ENCODE measurements around the gene KIAA1614.
A peak's percentile ranks its signal among the peaks of the same experiment; 100 is the strongest.

Gene KIAA1614

DNA sequence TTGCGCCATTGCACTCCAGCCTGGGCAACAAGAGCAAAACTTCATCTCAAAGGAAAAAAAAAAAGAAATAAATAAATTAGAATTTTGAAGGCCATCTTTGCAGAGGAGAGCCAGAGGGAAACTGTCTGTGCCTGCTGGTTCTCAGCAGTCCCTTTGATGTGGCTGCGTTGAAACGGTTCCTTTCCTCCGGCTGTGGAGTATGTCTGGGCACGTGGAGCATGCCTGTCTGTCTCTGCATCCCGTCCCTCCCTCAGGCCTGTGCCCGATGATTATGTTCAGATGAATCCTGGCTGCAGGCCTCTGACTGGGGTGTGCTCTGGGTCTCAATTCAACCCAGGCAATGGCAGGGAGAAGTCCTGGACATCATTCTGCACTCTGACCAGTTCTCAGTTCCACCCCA is 33.4 kb downstream of the KIAA1614 start:
- H2BK12ac ChIP-seq (ENCODE audit: low read length), result no peak overlapping the region
- no peak overlapping the region for H3K18ac ChIP-seq (ENCODE audit: low read length)
- H3K23ac ChIP-seq (ENCODE audit: low read depth, low read length, poor library complexity), result no peak overlapping the region
- peaks cover 0 to 6% of the 10 kb centered on the region in 2 donors for H3K4me1 ChIP-seq (ENCODE audit: control insufficient read depth in 2 of 2, insufficient read depth in 1 of 2, low read depth in 1 of 2, low read length in 2 of 2)
- peaks cover 6 to 28% of the 10 kb centered on the region in 2 donors for H3K9me3 ChIP-seq (replicated peaks in 1 of 2; ENCODE audit: control insufficient read depth in 2 of 2, insufficient read depth in 1 of 2, low read depth in 1 of 2, low read length in 2 of 2)
- WGBS, 2 donors (ENCODE audit: extremely low coverage in 2 of 2, insufficient read length in 2 of 2, insufficient replicate concordance in 1 of 2), result no CpG with 5 or more reads among the region's 7 CpGs
- no peak overlapping the region for H3K27ac ChIP-seq (replicated peaks; ENCODE audit: low read length)
- peaks cover 2% of the 10 kb centered on the region for H3K79me1 ChIP-seq (ENCODE audit: low read depth, low read length)
- no peak overlapping the region for H2AFZ ChIP-seq (ENCODE audit: low read length)
- H3K4me2 ChIP-seq (ENCODE audit: insufficient read depth, low read length, poor library complexity, severe bottlenecking), result no peak overlapping the region
- H4K91ac ChIP-seq (ENCODE audit: low read depth, low read length, poor library complexity), result no peak overlapping the region
- H3K4ac ChIP-seq (ENCODE audit: low read length), result no peak overlapping the region
- peaks cover 10 to 33% of the 10 kb centered on the region in 2 donors for H3K36me3 ChIP-seq (replicated peaks in 1 of 2; ENCODE audit: control insufficient read depth in 2 of 2, insufficient read depth in 2 of 2, low read length in 2 of 2)
- no peak overlapping the region for H2BK5ac ChIP-seq (ENCODE audit: low read length)
- H3K14ac ChIP-seq (ENCODE audit: low read length), result no peak overlapping the region
- no peak for DNase-seq (ENCODE audit: low spot score)
- H2AK5ac ChIP-seq (ENCODE audit: low read depth, low read length), result no peak overlapping the region
- no peaks in the 10 kb centered on the region for H3K27me3 ChIP-seq (ENCODE audit: control insufficient read depth in 3 of 3, insufficient read depth in 3 of 3, low read depth in 1 of 3, low read length in 3 of 3)
- no peak overlapping the region for H3K4me3 ChIP-seq (ENCODE audit: low read length in 2 of 2)
- H3K9ac ChIP-seq (ENCODE audit: low read depth, low read length, poor library complexity), result no peak overlapping the region
- no peak overlapping the region for H2BK120ac ChIP-seq (ENCODE audit: low read depth, low read length)
- H2BK15ac ChIP-seq (ENCODE audit: low read length), result no peak overlapping the region
- no peak overlapping the region for H4K8ac ChIP-seq (ENCODE audit: low read depth, low read length)

DNA sequence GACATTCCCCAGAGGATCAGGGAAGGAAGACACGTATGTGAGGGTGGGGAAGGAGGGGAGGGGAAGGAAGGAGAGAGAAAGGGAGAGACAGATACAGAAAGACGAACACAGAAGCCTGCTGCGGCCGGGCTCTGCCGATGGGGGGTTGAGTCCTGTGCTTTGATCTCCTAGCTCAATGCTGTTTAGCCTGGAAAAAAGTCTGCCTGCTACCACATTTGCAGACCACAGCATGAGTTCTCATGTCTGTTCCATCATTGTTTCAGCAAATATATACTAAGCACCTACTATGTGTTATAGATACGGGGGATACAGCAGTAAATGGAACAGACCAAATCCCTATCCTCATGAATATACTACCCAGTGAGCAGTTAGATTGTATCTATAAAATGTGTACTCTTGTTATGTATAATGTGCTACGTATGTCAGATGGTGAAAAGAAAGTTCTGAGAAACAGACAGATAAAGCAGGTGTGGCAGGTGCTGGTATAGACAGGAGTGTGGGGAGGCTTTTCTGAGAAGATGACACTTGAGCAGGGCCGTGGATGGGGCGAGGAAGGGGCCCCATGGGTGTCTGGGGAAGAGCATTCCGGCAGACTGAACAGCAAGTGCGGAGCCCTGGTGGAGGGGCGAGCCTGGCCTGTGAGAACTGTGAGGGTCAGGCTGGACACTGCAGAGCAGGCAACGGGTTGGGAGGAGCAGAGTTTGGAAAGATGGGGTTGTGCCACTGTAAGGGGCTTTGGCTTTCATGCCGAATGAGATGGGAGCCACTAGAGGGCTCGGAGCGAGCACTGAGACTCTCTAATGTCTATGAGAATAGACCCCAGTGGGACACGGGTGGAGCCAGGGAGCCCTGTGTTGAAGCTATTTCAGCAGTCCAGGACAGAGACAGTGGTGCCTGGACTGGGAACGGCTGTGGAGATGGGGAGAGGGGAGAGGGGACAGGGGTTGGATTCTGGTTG is 34.1 kb downstream of the KIAA1614 start:
- no peak overlapping the region for H3K4ac ChIP-seq (ENCODE audit: low read length)
- no peak overlapping the region for H2AK5ac ChIP-seq (ENCODE audit: low read depth, low read length)
- H3K27ac ChIP-seq (replicated peaks; ENCODE audit: low read length), result no peak overlapping the region
- no peak overlapping the region for H2BK120ac ChIP-seq (ENCODE audit: low read depth, low read length)
- H2BK15ac ChIP-seq (ENCODE audit: low read length), result no peak overlapping the region
- H2BK12ac ChIP-seq (ENCODE audit: low read length), result no peak overlapping the region
- H3K9me3 ChIP-seq (replicated peaks in 1 of 2; ENCODE audit: control insufficient read depth in 2 of 2, insufficient read depth in 1 of 2, low read depth in 1 of 2, low read length in 2 of 2), result peaks cover 6 to 28% of the 10 kb centered on the region in 2 donors
- no peak for DNase-seq (ENCODE audit: low spot score)
- H2AFZ ChIP-seq (ENCODE audit: low read length), result no peak overlapping the region
- H3K27me3 ChIP-seq (ENCODE audit: control insufficient read depth in 3 of 3, insufficient read depth in 3 of 3, low read depth in 1 of 3, low read length in 3 of 3), result no peaks in the 10 kb centered on the region
- H4K91ac ChIP-seq (ENCODE audit: low read depth, low read length, poor library complexity), result no peak overlapping the region
- peaks cover 0 to 6% of the 10 kb centered on the region in 2 donors for H3K4me1 ChIP-seq (ENCODE audit: control insufficient read depth in 2 of 2, insufficient read depth in 1 of 2, low read depth in 1 of 2, low read length in 2 of 2)
- H4K8ac ChIP-seq (ENCODE audit: low read depth, low read length), result no peak overlapping the region
- H3K18ac ChIP-seq (ENCODE audit: low read length), result peak overlapping the region; percentile 65
- H3K9ac ChIP-seq (ENCODE audit: low read depth, low read length, poor library complexity), result no peak overlapping the region
- H3K4me2 ChIP-seq (ENCODE audit: insufficient read depth, low read length, poor library complexity, severe bottlenecking), result no peak overlapping the region
- H3K36me3 ChIP-seq (replicated peaks in 1 of 2; ENCODE audit: control insufficient read depth in 2 of 2, insufficient read depth in 2 of 2, low read length in 2 of 2), result peaks cover 10 to 33% of the 10 kb centered on the region in 2 donors
- H3K79me1 ChIP-seq (ENCODE audit: low read depth, low read length), result peaks cover 2% of the 10 kb centered on the region
- no peak overlapping the region for H3K14ac ChIP-seq (ENCODE audit: low read length)
- WGBS, 2 donors (ENCODE audit: extremely low coverage in 2 of 2, insufficient read length in 2 of 2, insufficient replicate concordance in 1 of 2), result no CpG with 5 or more reads among the region's 18 CpGs
- H3K23ac ChIP-seq (ENCODE audit: low read depth, low read length, poor library complexity), result no peak overlapping the region
- no peak overlapping the region for H3K4me3 ChIP-seq (ENCODE audit: low read length in 2 of 2)
- H2BK5ac ChIP-seq (ENCODE audit: low read length), result no peak overlapping the region

GRCh38 chr1:180947499-180947885 is 34.8 kb downstream of the KIAA1614 start:
- Histone ChIP-seq H3K4me2 (ENCODE audit: insufficient read depth, low read length, poor library complexity, severe bottlenecking) (no peak overlapping the region), H2BK15ac (ENCODE audit: low read length) (no peak overlapping the region), H3K4me1 (ENCODE audit: control insufficient read depth in 2 of 2, insufficient read depth in 1 of 2, low read depth in 1 of 2, low read length in 2 of 2) (peaks cover 0 to 4% of the 10 kb centered on the region in 2 donors), H2AFZ (ENCODE audit: low read length) (no peak overlapping the region), H3K18ac (ENCODE audit: low read length) (no peak overlapping the region), H3K36me3 (replicated peaks in 1 of 2; ENCODE audit: control insufficient read depth in 2 of 2, insufficient read depth in 2 of 2, low read length in 2 of 2) (peaks cover 10 to 33% of the 10 kb centered on the region in 2 donors), H2BK5ac (ENCODE audit: low read length) (no peak overlapping the region), H3K9me3 (replicated peaks in 1 of 2; ENCODE audit: control insufficient read depth in 2 of 2, insufficient read depth in 1 of 2, low read depth in 1 of 2, low read length in 2 of 2) (peaks cover 6 to 28% of the 10 kb centered on the region in 2 donors), H3K4ac (ENCODE audit: low read length) (no peak overlapping the region), H3K27me3 (ENCODE audit: control insufficient read depth in 3 of 3, insufficient read depth in 3 of 3, low read depth in 1 of 3, low read length in 3 of 3) (no peaks in the 10 kb centered on the region), H3K23ac (ENCODE audit: low read depth, low read length, poor library complexity) (no peak overlapping the region), H3K14ac (ENCODE audit: low read length) (no peak overlapping the region), H3K9ac (ENCODE audit: low read depth, low read length, poor library complexity) (no peak overlapping the region), H3K79me1 (ENCODE audit: low read depth, low read length) (peaks cover 2% of the 10 kb centered on the region), H4K91ac (ENCODE audit: low read depth, low read length, poor library complexity) (no peak overlapping the region), H2BK12ac (ENCODE audit: low read length) (no peak overlapping the region), H2AK5ac (ENCODE audit: low read depth, low read length) (no peak overlapping the region), H2BK120ac (ENCODE audit: low read depth, low read length) (no peak overlapping the region), H4K8ac (ENCODE audit: low read depth, low read length) (no peak overlapping the region), H3K4me3 (ENCODE audit: low read length in 2 of 2) (no peak overlapping the region), H3K27ac (replicated peaks; ENCODE audit: low read length) (no peak overlapping the region)
- DNase-seq (ENCODE audit: low spot score), result no peak
- WGBS, 2 donors (ENCODE audit: extremely low coverage in 2 of 2, insufficient read length in 2 of 2, insufficient replicate concordance in 1 of 2), result no CpG with 5 or more reads among the region's 6 CpGs

DNA sequence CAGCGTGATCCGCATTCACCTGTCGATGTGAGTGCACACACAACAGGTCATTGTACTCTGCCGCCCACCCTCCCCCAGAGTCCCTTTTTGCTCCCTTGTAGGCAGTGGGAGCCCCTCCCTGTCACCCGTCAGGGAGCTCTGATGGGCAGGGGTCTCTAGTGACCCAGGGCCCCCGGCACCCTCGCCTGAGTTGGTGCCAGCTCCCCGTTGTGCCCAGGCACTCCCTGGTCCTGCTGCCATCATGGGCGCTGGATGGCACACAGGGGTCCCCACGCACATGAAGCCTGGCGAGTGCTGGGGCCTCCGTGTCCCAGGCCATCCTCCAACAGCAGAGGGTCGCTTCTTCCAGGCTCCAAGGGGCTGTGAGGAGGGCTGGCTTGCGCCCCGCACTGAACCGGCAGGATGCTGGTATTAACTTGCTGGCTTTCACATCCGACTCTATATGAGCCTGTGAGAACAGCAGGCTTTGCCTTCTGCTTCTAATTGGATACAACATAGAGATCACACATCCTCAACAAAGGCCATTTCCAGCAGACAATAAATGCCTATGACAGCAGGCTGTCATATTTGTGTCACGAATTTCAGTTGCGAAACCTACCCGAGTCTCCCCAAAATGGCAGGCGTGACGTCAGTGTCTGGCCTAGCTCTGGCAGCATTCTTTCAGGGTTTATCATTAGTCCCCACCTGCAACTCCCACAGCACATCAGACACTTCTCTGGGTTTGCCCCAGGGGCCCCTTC is 35.4 kb downstream of the KIAA1614 start:
- Histone ChIP-seq H2AK5ac (ENCODE audit: low read depth, low read length) (no peak overlapping the region), H2BK12ac (ENCODE audit: low read length) (no peak overlapping the region), H2BK15ac (ENCODE audit: low read length) (no peak overlapping the region), H2BK5ac (ENCODE audit: low read length) (no peak overlapping the region), H3K23ac (ENCODE audit: low read depth, low read length, poor library complexity) (no peak overlapping the region), H4K8ac (ENCODE audit: low read depth, low read length) (no peak overlapping the region), H3K79me1 (ENCODE audit: low read depth, low read length) (peaks cover 2% of the 10 kb centered on the region), H3K14ac (ENCODE audit: low read length) (no peak overlapping the region), H2AFZ (ENCODE audit: low read length) (no peak overlapping the region), H3K27me3 (ENCODE audit: control insufficient read depth in 3 of 3, insufficient read depth in 3 of 3, low read depth in 1 of 3, low read length in 3 of 3) (no peaks in the 10 kb centered on the region), H3K9me3 (replicated peaks in 1 of 2; ENCODE audit: control insufficient read depth in 2 of 2, insufficient read depth in 1 of 2, low read depth in 1 of 2, low read length in 2 of 2) (peaks cover 6 to 28% of the 10 kb centered on the region in 2 donors), H4K91ac (ENCODE audit: low read depth, low read length, poor library complexity) (no peak overlapping the region), H3K4me1 (ENCODE audit: control insufficient read depth in 2 of 2, insufficient read depth in 1 of 2, low read depth in 1 of 2, low read length in 2 of 2) (peaks cover 0 to 6% of the 10 kb centered on the region in 2 donors), H2BK120ac (ENCODE audit: low read depth, low read length) (no peak overlapping the region), H3K4me2 (ENCODE audit: insufficient read depth, low read length, poor library complexity, severe bottlenecking) (no peak overlapping the region), H3K9ac (ENCODE audit: low read depth, low read length, poor library complexity) (no peak overlapping the region), H3K27ac (replicated peaks; ENCODE audit: low read length) (no peak overlapping the region), H3K18ac (ENCODE audit: low read length) (no peak overlapping the region), H3K4me3 (ENCODE audit: low read length in 2 of 2) (no peak overlapping the region), H3K36me3 (replicated peaks in 1 of 2; ENCODE audit: control insufficient read depth in 2 of 2, insufficient read depth in 2 of 2, low read length in 2 of 2) (peaks cover 10 to 33% of the 10 kb centered on the region in 2 donors), H3K4ac (ENCODE audit: low read length) (no peak overlapping the region)
- no peak for DNase-seq (ENCODE audit: low spot score)
- no CpG with 5 or more reads among the region's 22 CpGs for WGBS, 2 donors (ENCODE audit: extremely low coverage in 2 of 2, insufficient read length in 2 of 2, insufficient replicate concordance in 1 of 2)

All from neuronal stem cell (in vitro differentiated cells).